ENCODE data around the gene TP53I3.
"Not testable (repeated sequence)": the region's sequence is repeated elsewhere in the genome, so short reads cannot be mapped to it uniquely, and the experiment has no call there.

TP53I3 gene

GRCh38 chr2:24084386-24085199, at the start of gene TP53I3:
Gene TP53I3, minus strand, starts transcription at chr2:24084834. Its CDS starts 508 bp downstream, at chr2:24084326.
- peak; percentile 73 for DNase-seq (ENCODE audit: low spot score)

- no peak for DNase-seq (ENCODE audit: low spot score)
Observed at GRCh38 chr2:24132543-24132942, 47.9 kb upstream of the TP53I3 start.

GRCh38 chr2:24125956-24126355, 41.3 kb upstream of the TP53I3 start:
- no peak for DNase-seq (ENCODE audit: low spot score)

GRCh38 chr2:24123922-24124580, 39.4 kb upstream of the TP53I3 start:
- DNase-seq (ENCODE audit: low spot score): no peak

GRCh38 chr2:24123195-24123921, 38.7 kb upstream of the TP53I3 start, which contains the start of the genes FAM228B and PFN4:
Gene FAM228B, plus strand, starts transcription at chr2:24123469. Its CDS starts 893 bp downstream, at chr2:24124362.
Gene PFN4, minus strand, starts transcription at chr2:24123334. Its CDS starts 799 bp downstream, at chr2:24122535.
- DNase-seq (ENCODE audit: low spot score): peak; percentile 39

GRCh38 chr2:24122366-24123194, 37.9 kb upstream of the TP53I3 start:
- no peak for DNase-seq (ENCODE audit: low spot score)

- DNase-seq (ENCODE audit: low spot score): no peak
Observed at GRCh38 chr2:24121469-24121868, 36.8 kb upstream of the TP53I3 start.

- DNase-seq (ENCODE audit: low spot score): no peak
Observed at GRCh38 chr2:24121066-24121465, 36.4 kb upstream of the TP53I3 start.

- no peak for DNase-seq (ENCODE audit: low spot score)
Observed at GRCh38 chr2:24117902-24118301, 33.3 kb upstream of the TP53I3 start.

GRCh38 chr2:24115057-24115456, 30.4 kb upstream of the TP53I3 start:
- no peak for DNase-seq (ENCODE audit: low spot score)

- no peak for DNase-seq (ENCODE audit: low spot score)
Observed at GRCh38 chr2:24111407-24111901, 26.8 kb upstream of the TP53I3 start.

- DNase-seq (ENCODE audit: low spot score): no peak
Observed at GRCh38 chr2:24110660-24111303, 26.1 kb upstream of the TP53I3 start.

- not testable (repeated sequence) for DNase-seq (ENCODE audit: low spot score)
Observed at GRCh38 chr2:24109431-24109830, 24.8 kb upstream of the TP53I3 start.

GRCh38 chr2:24107336-24107735, 22.7 kb upstream of the TP53I3 start:
- no peak for DNase-seq (ENCODE audit: low spot score)

- no peak for DNase-seq (ENCODE audit: low spot score)
Observed at GRCh38 chr2:24106786-24107185, 22.2 kb upstream of the TP53I3 start.

- no peak for DNase-seq (ENCODE audit: low spot score)
Observed at GRCh38 chr2:24105816-24106215, 21.2 kb upstream of the TP53I3 start.

GRCh38 chr2:24104906-24105305, 20.3 kb upstream of the TP53I3 start:
- DNase-seq (ENCODE audit: low spot score): no peak

- no peak for DNase-seq (ENCODE audit: low spot score)
Observed at GRCh38 chr2:24104110-24104650, 19.5 kb upstream of the TP53I3 start.

- no peak for DNase-seq (ENCODE audit: low spot score)
Observed at GRCh38 chr2:24102677-24103076, 18.0 kb upstream of the TP53I3 start.

- DNase-seq (ENCODE audit: low spot score): no peak
Observed at GRCh38 chr2:24101992-24102391, 17.4 kb upstream of the TP53I3 start.

- not testable (repeated sequence) for DNase-seq (ENCODE audit: low spot score)
Observed at GRCh38 chr2:24100732-24101131, 16.1 kb upstream of the TP53I3 start.
